Loucy (cell line): ENCODE data around the gene CD28.
A peak's percentile ranks its signal among the peaks of the same experiment; 100 is the strongest.

Source experiments
- H2AFZ ChIP-seq: fragments of 200-600 bp; sonication (generic); 2 replicates; pipeline ENCODE4 v1.6.0; 2016; ENCODE audit warnings: antibody characterized with exemption, mild to moderate bottlenecking, low read length, moderate library complexity
- H3F3A ChIP-seq: fragments of 200-600 bp; 2 replicates; pipeline ENCODE4 v1.6.0; 2016; ENCODE audit warnings: antibody characterized with exemption, low read depth, mild to moderate bottlenecking
- H3K27me3 ChIP-seq: fragments of 200-600 bp; sonication (generic); 2 replicates; pipeline ENCODE4 v1.6.1; 2014; ENCODE audit warnings: low read length, mild to moderate bottlenecking; ENCODE audit not compliant: insufficient read depth, poor library complexity, severe bottlenecking
- H3K36me3 ChIP-seq: fragments of 200-600 bp; sonication (generic); 2 replicates; pipeline ENCODE4 v1.6.1; 2016; ENCODE audit warnings: low read length; ENCODE audit not compliant: insufficient read depth
- H3K4me1 ChIP-seq: fragments of 200-600 bp; sonication (generic); 2 replicates; pipeline ENCODE4 v1.5.1; 2014; ENCODE audit warnings: low read length, mild to moderate bottlenecking; ENCODE audit not compliant: insufficient read depth, poor library complexity, severe bottlenecking
- H3K4me2 ChIP-seq: fragments of 200-600 bp; sonication (generic); 2 replicates; pipeline ENCODE4 v1.6.0; 2014; ENCODE audit warnings: antibody characterized with exemption, low read length, low read depth, mild to moderate bottlenecking; ENCODE audit not compliant: poor library complexity, severe bottlenecking
- H3K4me3 ChIP-seq: fragments of 200-600 bp; sonication (generic); 2 replicates; pipeline ENCODE4 v1.5.1; 2014; ENCODE audit warnings: low read length, mild to moderate bottlenecking, mixed read lengths; ENCODE audit not compliant: poor library complexity, severe bottlenecking
- H3K79me2 ChIP-seq: fragments of 200-600 bp; sonication (generic); 2 replicates; pipeline ENCODE4 v1.6.1; 2014; ENCODE audit warnings: low read length; ENCODE audit not compliant: insufficient read depth
- H3K9ac ChIP-seq: fragments of 200-600 bp; sonication (generic); 2 replicates; pipeline ENCODE4 v1.6.0; 2014; ENCODE audit warnings: mild to moderate bottlenecking, low read depth, low read length, moderate library complexity; ENCODE audit not compliant: poor library complexity, severe bottlenecking
- H3K9me2 ChIP-seq: fragments of 200-600 bp; sonication (generic); replicated peaks from 2 replicates; pipeline ENCODE4 v1.6.1; 2016; ENCODE audit warnings: low read depth, low read length, mixed read lengths
- H3K9me3 ChIP-seq: fragments of 200-600 bp; sonication (generic); 2 replicates; pipeline ENCODE4 v1.6.1; 2014; ENCODE audit warnings: mild to moderate bottlenecking, antibody characterized with exemption, low read length, low read depth; ENCODE audit not compliant: insufficient read depth
- H4K20me1 ChIP-seq: fragments of 200-600 bp; sonication (generic); 2 replicates; pipeline ENCODE4 v1.6.0; 2014; ENCODE audit warnings: antibody characterized with exemption, low read length, mild to moderate bottlenecking; ENCODE audit not compliant: insufficient read depth, poor library complexity, severe bottlenecking
- CTCF ChIP-seq: fragments of 200-600 bp; sonication (generic); conservative IDR thresholded peaks from 2 replicates; pipeline ENCODE4 v1.5.1; 2014; ENCODE audit warnings: mild to moderate bottlenecking, antibody characterized with exemption, low read length
- EZH2phosphoT487 ChIP-seq: fragments of 200-600 bp; IDR thresholded peaks from 2 replicates; pipeline ENCODE4 v1.6.1; 2018; ENCODE audit warnings: antibody characterized with exemption, mild to moderate bottlenecking, moderate library complexity, borderline replicate concordance

The CD28 gene

GRCh38 chr2:203719456-203720410, 13.3 kb downstream of the CD28 start:
- no peak overlapping the region for H2AFZ ChIP-seq
- H3K36me3 ChIP-seq = no peaks in the 10 kb centered on the region
- peak overlapping the region; percentile 88 for H3K4me2 ChIP-seq
- no peaks in the 10 kb centered on the region for H3K9me2 ChIP-seq
- peaks cover 20% of the 10 kb centered on the region for H3F3A ChIP-seq
- peak overlapping the region; percentile 80 for H3K9ac ChIP-seq
- H3K4me1 ChIP-seq = peaks cover 73% of the 10 kb centered on the region
- H3K9me3 ChIP-seq = no peaks in the 10 kb centered on the region
- peaks cover 28% of the 10 kb centered on the region for H3K79me2 ChIP-seq
- H4K20me1 ChIP-seq = no peaks in the 10 kb centered on the region
- no peaks in the 10 kb centered on the region for H3K27me3 ChIP-seq
- H3K4me3 ChIP-seq = peak overlapping the region; percentile 68
- TF ChIP-seq EZH2phosphoT487 (no peak), CTCF (no peak)

- Histone ChIP-seq H3K4me1 (peaks cover 66% of the 10 kb centered on the region), H3K9me3 (no peaks in the 10 kb centered on the region), H3K36me3 (no peaks in the 10 kb centered on the region), H3K79me2 (peaks cover 18% of the 10 kb centered on the region), H2AFZ (0 out of 2 replicates have a peak overlapping the region, but pooled peaks have one; percentile 31), H3K9ac (peak overlapping the region; percentile 43), H3F3A (peaks cover 20% of the 10 kb centered on the region), H3K4me3 (peak overlapping the region; percentile 68), H3K4me2 (peak overlapping the region; percentile 88), H4K20me1 (no peaks in the 10 kb centered on the region), H3K9me2 (no peaks in the 10 kb centered on the region), H3K27me3 (no peaks in the 10 kb centered on the region)
- peak; percentile 25 for TF ChIP-seq CTCF
- no peak for TF ChIP-seq EZH2phosphoT487
Observed at GRCh38 chr2:203720915-203721672, 14.7 kb downstream of the CD28 start.

GRCh38 chr2:203721781-203722300, 15.4 kb downstream of the CD28 start:
- peak overlapping the region; percentile 30 for H3K9ac ChIP-seq
- no peaks in the 10 kb centered on the region for H3K27me3 ChIP-seq
- peaks cover 12% of the 10 kb centered on the region for H3K79me2 ChIP-seq
- no peak overlapping the region for H3K4me2 ChIP-seq
- TF ChIP-seq EZH2phosphoT487 (no peak), CTCF (0 out of 2 replicates have a peak, but pooled peaks have one; percentile 16)
- H3K4me1 ChIP-seq = peaks cover 58% of the 10 kb centered on the region
- no peaks in the 10 kb centered on the region for H4K20me1 ChIP-seq
- H3K4me3 ChIP-seq = no peak overlapping the region
- H3K36me3 ChIP-seq = no peaks in the 10 kb centered on the region
- peaks cover 20% of the 10 kb centered on the region for H3F3A ChIP-seq
- H2AFZ ChIP-seq = peak overlapping the region; percentile 31; the same call in 1 of the 2 replicates
- H3K9me3 ChIP-seq = no peaks in the 10 kb centered on the region
- no peaks in the 10 kb centered on the region for H3K9me2 ChIP-seq
